Retinal pigment epithelial cell (primary cell): Measurements from ENCODE around the gene NSUN3.

Source experiments
- DNase-seq: peaks from one replicate; pipeline ENCODE4 v3.0.0-alpha.2; 2010; ENCODE audit warnings: low read depth
- H3K4me3 ChIP-seq: 2 replicates; pipeline ENCODE4 v1.5.1; 2011; ENCODE audit warnings: mild to moderate bottlenecking, low read length, control low read depth, moderate library complexity
- TF ChIP-seq, protein P1 (sequence below): conservative IDR thresholded peaks from 2 replicates; pipeline ENCODE4 v1.5.1; 2011; ENCODE audit warnings: low read depth, low read length, control low read depth, inconsistent platforms

Gene NSUN3

GRCh38 chr3:94121161-94121560 is 58.3 kb downstream of the NSUN3 start:
- DNase-seq = no peak
- H3K4me3 ChIP-seq = no peak overlapping the region
- TF ChIP-seq, protein P1, sequence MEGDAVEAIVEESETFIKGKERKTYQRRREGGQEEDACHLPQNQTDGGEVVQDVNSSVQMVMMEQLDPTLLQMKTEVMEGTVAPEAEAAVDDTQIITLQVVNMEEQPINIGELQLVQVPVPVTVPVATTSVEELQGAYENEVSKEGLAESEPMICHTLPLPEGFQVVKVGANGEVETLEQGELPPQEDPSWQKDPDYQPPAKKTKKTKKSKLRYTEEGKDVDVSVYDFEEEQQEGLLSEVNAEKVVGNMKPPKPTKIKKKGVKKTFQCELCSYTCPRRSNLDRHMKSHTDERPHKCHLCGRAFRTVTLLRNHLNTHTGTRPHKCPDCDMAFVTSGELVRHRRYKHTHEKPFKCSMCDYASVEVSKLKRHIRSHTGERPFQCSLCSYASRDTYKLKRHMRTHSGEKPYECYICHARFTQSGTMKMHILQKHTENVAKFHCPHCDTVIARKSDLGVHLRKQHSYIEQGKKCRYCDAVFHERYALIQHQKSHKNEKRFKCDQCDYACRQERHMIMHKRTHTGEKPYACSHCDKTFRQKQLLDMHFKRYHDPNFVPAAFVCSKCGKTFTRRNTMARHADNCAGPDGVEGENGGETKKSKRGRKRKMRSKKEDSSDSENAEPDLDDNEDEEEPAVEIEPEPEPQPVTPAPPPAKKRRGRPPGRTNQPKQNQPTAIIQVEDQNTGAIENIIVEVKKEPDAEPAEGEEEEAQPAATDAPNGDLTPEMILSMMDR = no peak

DNA sequence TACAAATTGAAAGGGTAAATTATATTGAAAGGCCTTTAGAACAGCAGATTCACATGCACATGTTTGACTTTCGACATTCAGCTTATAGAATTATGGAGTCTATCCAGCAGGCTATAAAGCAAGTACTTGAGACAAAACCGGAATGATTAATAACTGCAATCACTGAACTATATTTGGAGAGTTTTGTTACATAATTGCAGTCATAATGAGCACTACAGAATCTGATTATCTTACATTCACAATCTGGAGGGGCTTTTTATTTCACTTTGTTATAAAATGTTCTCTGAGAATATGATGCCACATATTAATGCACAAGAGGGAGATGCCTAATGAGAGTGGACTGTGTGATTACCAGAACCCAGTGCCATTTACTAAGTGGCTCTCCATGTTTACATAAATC is 64.3 kb downstream of the NSUN3 start:
- H3K4me3 ChIP-seq = no peak overlapping the region
- DNase-seq = no peak
- TF ChIP-seq, protein P1 = no peak

GRCh38 chr3:94130690-94131089 is 67.8 kb downstream of the NSUN3 start:
- H3K4me3 ChIP-seq = no peak overlapping the region
- TF ChIP-seq, protein P1 = no peak
- no peak for DNase-seq

- H3K4me3 ChIP-seq = no peak overlapping the region
- TF ChIP-seq, protein P1 = no peak
- no peak for DNase-seq
These were observed 69.9 kb downstream of the NSUN3 start for GRCh38 chr3:94132777-94133176.

DNA sequence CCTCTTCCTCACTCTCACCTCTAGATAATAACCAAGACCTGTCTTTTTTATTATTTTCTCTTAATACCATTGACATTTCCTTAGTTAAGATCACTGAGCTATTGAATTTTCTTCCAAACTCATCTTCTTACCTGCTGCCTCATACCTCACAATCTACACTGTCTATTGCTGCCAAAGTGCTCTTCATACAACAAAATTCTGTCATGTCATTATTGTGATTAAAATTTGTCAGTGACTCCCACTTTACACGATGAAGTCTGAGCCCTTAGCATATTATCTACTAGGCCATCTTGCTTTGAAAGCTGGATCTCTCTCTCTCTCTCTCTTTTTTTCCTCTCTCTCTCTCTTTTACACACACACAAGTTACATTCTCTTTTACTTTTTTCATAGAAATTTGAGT is 73.3 kb downstream of the NSUN3 start:
- TF ChIP-seq, protein P1 = no peak
- no peak overlapping the region for H3K4me3 ChIP-seq
- no peak for DNase-seq

DNA sequence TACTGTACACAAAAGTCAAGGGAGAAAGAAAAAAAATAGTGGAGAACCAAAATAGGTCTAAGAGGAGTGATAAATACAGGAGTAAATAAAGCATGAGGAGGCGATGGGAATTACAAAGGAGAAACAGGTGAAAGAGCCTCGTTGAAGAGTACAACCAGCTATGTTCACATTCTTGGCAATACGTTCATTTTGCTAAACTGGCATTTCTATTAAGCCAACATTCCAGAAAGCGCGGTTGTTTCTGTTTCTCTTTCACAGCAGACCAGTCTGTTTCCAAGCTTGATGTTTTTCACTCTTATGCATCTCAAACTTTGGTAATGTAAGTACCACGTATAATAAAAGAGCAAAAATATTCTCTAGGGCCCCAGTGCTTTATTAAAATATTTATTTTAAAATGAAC is 74.5 kb downstream of the NSUN3 start:
- no peak overlapping the region for H3K4me3 ChIP-seq
- DNase-seq = no peak
- TF ChIP-seq, protein P1 = no peak

- DNase-seq = peak; percentile 79
- TF ChIP-seq, protein P1 = no peak
- no peak overlapping the region for H3K4me3 ChIP-seq
These were observed 83.6 kb downstream of the NSUN3 start for GRCh38 chr3:94146455-94146854.
